22Rv1 (cell line): ENCODE results near the gene AMOTL2.

Source experiments
- CTCF ChIP-seq: fragments of 450-650 bp; IDR thresholded peaks from 2 replicates; pipeline ENCODE4 v1.5.1; 2017; ENCODE audit warnings: mild to moderate bottlenecking
- ZFX ChIP-seq: fragments of 450-650 bp; IDR thresholded peaks from 2 replicates; pipeline ENCODE4 v1.6.1; 2017; ENCODE audit warnings: antibody characterized with exemption, borderline replicate concordance

- no peak for TF ChIP-seq CTCF
- no peak for TF ChIP-seq ZFX
These were observed 1.5 kb upstream of the AMOTL2 start for GRCh38 chr3:134375582-134376384.
